Breast epithelium (tissue), 4 donors: ENCODE measurements around the gene PEX26. TPM values are rescaled to one million over a fixed set of nuclear protein-coding genes. Genes with fewer than 3 reads are reported as not detected.
"Not testable (repeated sequence)": the region's sequence is repeated elsewhere in the genome, so short reads cannot be mapped to it uniquely, and the experiment has no call there.

Experiments used
- DNase-seq, 2 donors: peaks; one replicate each; pipeline ENCODE4 v3.0.0-alpha.2; 2019; ENCODE audit warnings: low spot score in 2 of 2
- H3K27ac ChIP-seq, 2 donors: fragments of 200-600 bp; sonication (generic) in 1 of 2; one replicate each; pipeline ENCODE4 v1.5.1; 2016 to 2019; ENCODE audit warnings: mild to moderate bottlenecking in 1 of 2
- H3K27me3 ChIP-seq, 2 donors: fragments of 200-600 bp; sonication (generic) in 1 of 2; one replicate each; pipeline versions ENCODE4 v1.5.1 to v1.6.0; 2017 to 2019; ENCODE audit warnings: control low read depth in 1 of 2, mild to moderate bottlenecking in 1 of 2
- H3K36me3 ChIP-seq: fragments of 200-600 bp; one replicate; pipeline ENCODE4 v1.5.1; 2019
- H3K4me1 ChIP-seq, 2 donors: fragments of 200-600 bp; sonication (generic); one replicate each; pipeline ENCODE4 v1.5.1; 2016 to 2019; ENCODE audit warnings: control low read depth in 1 of 2
- H3K4me3 ChIP-seq, 3 donors: fragments of 200-600 bp; sonication (generic); 1 replicate in 2 of 3; 2 replicates in 1 of 3; pipeline ENCODE4 v1.5.1; 2016 to 2019; ENCODE audit warnings: mild to moderate bottlenecking in 3 of 3, moderate library complexity in 2 of 3
- H3K9me3 ChIP-seq, 2 donors: fragments of 200-600 bp; sonication (generic) in 1 of 2; one replicate each; pipeline ENCODE4 v1.5.1; 2016 to 2019; ENCODE audit warnings: control low read depth in 1 of 2
- POLR2A ChIP-seq: fragments of 450-650 bp; IDR thresholded peaks from one replicate; pipeline ENCODE4 v1.6.1; 2016; ENCODE audit warnings: antibody characterized with exemption, mild to moderate bottlenecking, moderate library complexity
- POLR2AphosphoS5 ChIP-seq, 3 donors: sonication (generic); formaldehyde crosslinking; IDR thresholded peaks; one replicate each; pipeline ENCODE4 v1.6.1; 2017; ENCODE audit warnings: antibody characterized with exemption in 3 of 3
- intact Hi-C: fragments of 100-400 bp; cut with DNase I; formaldehyde crosslinking; loops from one replicate; pipeline ENCODE4 v1.15.1; 2023; ENCODE audit warnings: low total_unique reads
- total RNA-seq, 3 donors: library from RNA; depleted of rRNA; stranded (reverse); fragments of >200 nt; gene quantifications; one replicate each; pipeline ENCODE4 v1.1.0, GENCODE V29; 2016
- TF ChIP-seq, protein P1 (sequence below), 3 donors: fragments of 450-650 bp; IDR thresholded peaks; one replicate each; pipeline ENCODE4 v1.5.1; 2016 to 2017; ENCODE audit warnings: antibody characterized with exemption in 3 of 3, mild to moderate bottlenecking in 3 of 3, moderate library complexity in 3 of 3

The PEX26 gene
- total RNA-seq, 3 donors from 2014 or later: 18.7 to 22.2 (median 19.2) TPM

DNA sequence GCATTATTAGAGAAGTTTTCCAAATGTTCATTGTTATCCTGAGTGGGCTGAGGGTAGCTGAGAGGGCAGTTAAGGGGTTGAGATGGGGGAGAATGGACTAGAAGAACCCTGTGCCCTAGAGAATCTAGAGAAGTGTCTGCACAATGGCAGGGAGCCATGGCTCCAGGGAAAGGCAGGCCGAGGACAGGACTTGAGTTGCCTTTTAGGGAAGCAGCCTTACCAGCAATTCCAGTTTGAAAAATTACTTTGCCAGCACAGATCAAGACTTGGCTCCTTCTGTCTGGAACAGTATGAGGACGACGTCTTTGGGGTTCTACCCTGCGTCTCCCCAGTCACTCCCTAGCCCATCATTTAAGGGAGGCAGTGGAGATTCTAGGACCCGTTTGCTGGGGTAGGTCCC lies 27.7 kb upstream of the PEX26 start:
- Histone ChIP-seq H3K27ac (peak overlapping the region; percentile 82 to 83), H3K4me1 (no peaks in the 10 kb centered on the region), H3K36me3 (no peaks in the 10 kb centered on the region), H3K9me3 (no peaks in the 10 kb centered on the region), H3K27me3 (no peaks in the 10 kb centered on the region), H3K4me3 (no peak overlapping the region)
- TF ChIP-seq POLR2A (no peak), POLR2AphosphoS5 (IDR thresholded peaks at IDR 0.05) (peak in 1 of 3 donors; percentile 22)
- peak; percentile 70 to 81 for DNase-seq
- intact Hi-C loops: no loop called here

DNA sequence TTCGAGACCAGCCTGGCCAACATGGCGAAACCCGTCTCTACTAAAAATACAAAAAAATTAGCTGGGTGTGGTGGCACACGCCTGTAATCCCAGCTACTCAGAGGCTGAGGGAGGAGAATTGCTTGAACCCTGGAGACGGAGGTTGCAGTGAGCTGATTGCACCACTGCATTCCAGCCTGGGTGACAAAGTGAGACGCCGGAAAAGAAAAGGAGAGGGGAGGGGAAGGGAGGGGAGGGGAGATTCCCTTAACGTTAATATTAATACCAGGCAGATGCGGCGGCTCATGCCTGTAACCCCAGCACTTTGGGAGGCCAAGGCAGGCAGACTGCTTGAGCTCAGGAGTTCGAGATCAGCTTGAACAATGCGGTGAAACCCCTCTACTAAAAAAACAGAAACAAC lies 26.7 kb upstream of the PEX26 start:
- H3K36me3 ChIP-seq, intact Hi-C loops, H3K4me1 ChIP-seq, H3K27me3 ChIP-seq, H3K9me3 ChIP-seq, H3K4me3 ChIP-seq, DNase-seq: not testable (repeated sequence)
- H3K27ac ChIP-seq: peak overlapping the region; percentile 82 to 83

DNA sequence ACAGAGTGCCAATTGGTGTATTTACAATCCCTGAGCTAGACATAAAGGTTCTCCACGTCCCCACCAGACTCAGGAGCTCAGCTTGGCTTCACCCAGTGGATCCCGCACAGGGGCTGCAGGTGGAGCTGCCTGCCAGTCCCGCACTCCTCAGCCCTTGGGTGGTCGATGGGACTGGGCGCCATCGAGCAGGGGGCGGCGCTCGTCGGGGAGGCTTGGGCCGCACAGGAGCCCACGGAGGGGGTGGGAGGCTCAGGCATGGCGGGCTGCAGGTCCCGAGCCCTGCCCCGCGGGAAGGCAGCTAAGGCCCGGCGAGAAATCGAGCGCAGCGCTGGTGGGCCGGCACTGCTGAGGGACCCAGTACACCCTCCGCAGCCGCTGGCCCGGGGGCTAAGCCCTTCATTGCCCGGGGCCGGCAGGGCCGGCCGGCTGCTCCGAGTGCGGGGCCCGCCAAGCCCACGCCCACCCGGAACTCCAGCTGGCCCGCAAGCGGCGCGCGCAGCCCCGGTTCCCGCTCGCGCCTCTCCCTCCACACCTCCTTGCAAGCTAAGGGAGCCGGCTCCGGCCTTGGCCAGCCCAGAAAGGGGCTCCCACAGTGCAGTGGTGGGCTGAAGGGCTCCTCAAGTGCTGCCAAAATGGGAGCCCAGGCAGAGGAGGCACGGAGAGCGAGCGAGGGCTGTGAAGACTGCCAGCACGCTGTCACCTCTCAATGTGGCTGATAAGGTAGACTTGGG lies 24.4 kb upstream of the PEX26 start:
- H3K4me3 ChIP-seq: not testable (repeated sequence)

GRCh38 chr22:18055619-18056160 lies 22.1 kb upstream of the PEX26 start:
- DNase-seq: no peak
- TF ChIP-seq POLR2AphosphoS5 (IDR thresholded peaks at IDR 0.05) (no peak), POLR2A (no peak)
- TF ChIP-seq, protein P1, sequence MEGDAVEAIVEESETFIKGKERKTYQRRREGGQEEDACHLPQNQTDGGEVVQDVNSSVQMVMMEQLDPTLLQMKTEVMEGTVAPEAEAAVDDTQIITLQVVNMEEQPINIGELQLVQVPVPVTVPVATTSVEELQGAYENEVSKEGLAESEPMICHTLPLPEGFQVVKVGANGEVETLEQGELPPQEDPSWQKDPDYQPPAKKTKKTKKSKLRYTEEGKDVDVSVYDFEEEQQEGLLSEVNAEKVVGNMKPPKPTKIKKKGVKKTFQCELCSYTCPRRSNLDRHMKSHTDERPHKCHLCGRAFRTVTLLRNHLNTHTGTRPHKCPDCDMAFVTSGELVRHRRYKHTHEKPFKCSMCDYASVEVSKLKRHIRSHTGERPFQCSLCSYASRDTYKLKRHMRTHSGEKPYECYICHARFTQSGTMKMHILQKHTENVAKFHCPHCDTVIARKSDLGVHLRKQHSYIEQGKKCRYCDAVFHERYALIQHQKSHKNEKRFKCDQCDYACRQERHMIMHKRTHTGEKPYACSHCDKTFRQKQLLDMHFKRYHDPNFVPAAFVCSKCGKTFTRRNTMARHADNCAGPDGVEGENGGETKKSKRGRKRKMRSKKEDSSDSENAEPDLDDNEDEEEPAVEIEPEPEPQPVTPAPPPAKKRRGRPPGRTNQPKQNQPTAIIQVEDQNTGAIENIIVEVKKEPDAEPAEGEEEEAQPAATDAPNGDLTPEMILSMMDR (IDR thresholded peaks at IDR 0.05): no peak
- Histone ChIP-seq H3K36me3 (no peaks in the 10 kb centered on the region), H3K27ac (peak overlapping the region; percentile 86 to 89), H3K4me3 (no peak overlapping the region), H3K27me3 (no peaks in the 10 kb centered on the region), H3K9me3 (no peaks in the 10 kb centered on the region), H3K4me1 (peaks cover 0 to 10% of the 10 kb centered on the region in 2 donors)
- intact Hi-C loops: no loop called here

More for the DNA sequence above, 24.4 kb upstream of the PEX26 start:
- intact Hi-C loops, H3K9me3 ChIP-seq, H3K27ac ChIP-seq, DNase-seq, H3K27me3 ChIP-seq, H3K36me3 ChIP-seq: not testable (repeated sequence)
- H3K4me1 ChIP-seq: peaks cover 0 to 10% of the 10 kb centered on the region in 2 donors

- TF ChIP-seq, protein P1 (IDR thresholded peaks at IDR 0.05): no peak
- no peak for TF ChIP-seq POLR2AphosphoS5 (IDR thresholded peaks at IDR 0.05)
- TF ChIP-seq POLR2A: no peak
- intact Hi-C loops: no loop called here
- Histone ChIP-seq H3K27ac (peak overlapping the region; percentile 86 to 89), H3K36me3 (no peaks in the 10 kb centered on the region), H3K4me3 (no peak overlapping the region), H3K27me3 (no peaks in the 10 kb centered on the region), H3K9me3 (no peaks in the 10 kb centered on the region), H3K4me1 (peaks cover 0 to 10% of the 10 kb centered on the region in 2 donors)
- DNase-seq: no peak
These were observed 21.6 kb upstream of the PEX26 start for GRCh38 chr22:18056161-18056666.

- intact Hi-C loops: no loop called here
- H3K9me3 ChIP-seq: no peaks in the 10 kb centered on the region
- peaks cover 0 to 10% of the 10 kb centered on the region in 2 donors for H3K4me1 ChIP-seq
These were observed 20.8 kb upstream of the PEX26 start for GRCh38 chr22:18056807-18057474.

More at GRCh38 chr22:18056807-18057474, 20.8 kb upstream of the PEX26 start:
- H3K4me3 ChIP-seq: no peak overlapping the region
- no peak for DNase-seq
- peak overlapping the region; percentile 86 to 89 for H3K27ac ChIP-seq
- H3K36me3 ChIP-seq: no peaks in the 10 kb centered on the region
- no peaks in the 10 kb centered on the region for H3K27me3 ChIP-seq
- TF ChIP-seq, protein P1 (IDR thresholded peaks at IDR 0.05): no peak
- TF ChIP-seq POLR2A (no peak), POLR2AphosphoS5 (IDR thresholded peaks at IDR 0.05) (no peak)
